NAMALWA (cell line): Measurements from ENCODE around the gene MCTP2.
A peak's percentile ranks its signal among the peaks of the same experiment; 100 is the strongest.

ENCODE experiments used
- DNase-seq: peaks from one replicate; pipeline ENCODE4 v3.0.0-alpha.2; 2015; ENCODE audit warnings: low spot score

Gene MCTP2

DNA sequence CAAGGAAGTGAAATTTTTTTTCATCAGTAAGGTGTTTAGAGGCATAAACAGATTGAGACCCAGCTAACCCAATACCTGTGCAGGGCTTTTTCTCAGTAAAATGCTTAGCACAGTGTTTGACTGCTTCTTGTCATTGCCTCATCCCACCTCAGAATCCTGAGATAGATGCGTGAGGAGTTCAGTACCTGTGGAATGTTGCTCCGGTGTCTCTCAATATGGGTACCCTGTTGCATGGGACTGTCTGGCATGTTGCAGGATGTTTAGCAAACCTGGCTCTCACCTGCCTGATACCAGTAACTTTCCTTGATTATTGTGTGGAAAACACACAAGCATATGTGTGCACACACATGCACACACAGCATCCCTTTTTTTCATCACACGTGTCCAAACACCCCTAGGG, 128.4 kb downstream of the MCTP2 start:
- DNase-seq, result no peak

DNA sequence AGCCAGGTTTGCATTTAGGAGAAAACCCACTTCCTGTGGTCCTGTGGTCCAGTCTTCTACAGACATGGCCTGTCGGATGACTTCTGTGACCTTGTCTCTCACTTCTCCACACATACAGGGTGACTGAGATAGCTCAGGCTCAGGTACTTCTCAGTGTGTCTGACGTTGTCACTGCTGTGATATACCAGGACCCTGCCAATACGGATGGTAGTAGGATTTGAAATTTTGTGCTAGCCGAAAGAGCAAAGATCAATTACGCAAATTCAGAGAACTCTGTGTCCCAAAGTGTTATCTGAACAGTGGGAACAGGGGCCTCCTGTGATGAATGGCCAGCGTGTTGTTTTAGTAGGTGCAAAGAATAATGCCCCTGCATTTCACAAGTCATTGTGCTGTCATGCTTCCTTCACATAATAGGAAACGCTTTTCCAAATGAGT, 128.9 kb downstream of the MCTP2 start:
- DNase-seq, result no peak

DNA sequence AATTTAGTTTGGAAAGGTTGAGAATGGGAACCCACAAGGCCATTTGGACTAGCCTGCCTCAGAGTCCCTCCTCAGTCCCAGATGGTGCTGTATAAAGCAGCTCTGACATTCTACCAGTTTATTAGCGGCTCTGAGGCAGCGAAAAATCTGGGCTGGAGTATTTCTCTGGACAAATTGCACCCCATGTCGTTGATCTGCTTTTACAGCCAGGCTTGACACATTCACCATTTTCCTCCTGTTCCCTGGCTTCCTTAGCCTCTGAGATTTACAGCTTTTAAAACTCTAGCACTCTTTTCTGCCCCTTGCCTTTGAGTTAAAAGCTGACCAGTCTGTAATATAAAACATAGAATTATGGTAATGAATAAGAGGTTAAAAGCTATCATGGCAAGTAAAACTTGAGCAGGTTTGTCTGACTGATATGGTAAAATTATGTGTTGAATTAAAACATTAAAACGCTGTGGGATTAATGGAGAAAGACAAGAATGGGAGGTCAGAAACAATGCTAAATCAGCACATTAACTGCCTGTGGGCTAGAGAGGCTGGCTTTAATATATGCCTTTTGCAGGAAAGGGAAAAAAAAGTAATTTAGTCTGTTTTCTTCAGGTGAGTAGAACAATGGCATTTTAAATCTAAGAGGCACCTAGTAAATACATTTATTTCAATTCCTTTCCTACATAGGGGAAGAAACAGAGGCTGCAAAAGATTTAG, 131.2 kb downstream of the MCTP2 start:
- no peak for DNase-seq

DNA sequence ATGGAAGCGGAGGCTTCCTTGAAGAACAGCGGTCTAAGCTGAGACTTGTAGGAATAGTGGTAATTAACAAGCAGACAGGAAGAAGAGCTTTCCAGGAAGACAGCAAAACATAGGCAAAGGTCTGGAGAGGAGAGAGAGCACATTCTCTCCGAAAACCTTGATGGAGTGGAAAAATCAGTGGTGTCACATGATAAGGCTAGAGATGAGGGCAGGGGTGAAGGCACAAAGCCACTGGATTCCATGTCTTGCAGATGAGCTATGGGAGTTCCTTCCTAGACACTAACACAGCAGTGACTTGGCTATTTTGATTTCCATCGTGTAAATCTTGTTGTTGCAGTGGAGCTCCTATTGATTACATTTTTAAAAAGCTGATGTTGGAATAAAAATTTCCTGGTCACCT, 132.0 kb downstream of the MCTP2 start:
- DNase-seq, result no peak

DNA sequence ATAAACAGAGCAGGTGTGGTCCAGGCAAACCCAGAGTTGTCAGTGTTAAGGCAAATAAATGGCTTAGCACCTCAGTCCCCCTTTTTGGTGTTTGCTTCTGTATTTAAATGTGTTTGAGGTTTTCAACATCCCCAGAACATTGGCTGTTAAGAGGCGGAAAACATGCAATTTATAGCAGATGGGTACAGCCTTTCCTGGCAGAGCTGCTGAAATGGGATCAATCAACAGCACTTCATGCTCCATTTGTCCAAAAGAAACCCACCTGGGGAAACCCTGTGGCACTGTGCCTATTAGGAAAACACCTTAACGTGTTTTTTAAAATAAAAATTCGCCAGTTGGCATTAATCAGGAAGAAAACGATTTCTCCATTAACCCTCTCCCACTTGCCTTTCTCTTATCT, 135.4 kb downstream of the MCTP2 start:
- DNase-seq, result no peak

DNA sequence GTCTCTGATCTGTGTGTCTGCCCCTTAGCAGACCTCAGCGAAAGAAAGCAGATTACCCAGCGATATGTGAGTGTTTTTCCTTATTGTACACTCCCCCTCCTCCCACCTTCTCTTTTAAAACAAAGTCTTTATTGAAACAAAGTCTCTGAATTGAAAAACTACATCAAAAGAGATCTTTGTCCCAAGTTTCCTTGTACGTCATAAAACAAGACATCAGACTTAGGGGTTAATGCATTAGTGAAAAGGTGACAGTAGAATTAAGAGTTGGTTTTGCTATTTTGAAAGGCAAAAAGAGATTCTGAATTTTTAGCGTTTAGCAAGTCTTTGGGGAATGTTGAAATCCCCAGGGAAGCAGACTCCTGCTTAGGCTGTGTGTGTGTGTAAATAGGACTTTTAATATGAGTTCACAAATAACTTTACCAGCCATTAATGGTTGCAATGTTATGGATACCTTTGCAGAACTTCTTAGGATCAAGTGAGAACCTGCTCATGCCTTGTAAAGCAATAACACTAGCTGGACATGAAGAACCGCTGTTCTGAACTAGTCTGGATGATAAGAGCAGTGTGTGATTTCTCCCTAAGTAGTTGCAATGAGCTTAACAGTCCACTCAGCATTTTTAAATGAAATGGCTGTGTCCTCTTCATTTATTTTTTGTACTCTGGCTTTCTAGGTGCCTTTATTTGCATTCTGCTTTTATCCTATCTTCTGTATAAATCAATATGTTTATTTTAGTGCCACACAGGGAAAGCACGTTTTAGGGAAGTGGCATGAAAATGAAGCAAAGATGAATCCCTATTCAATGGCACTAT, 136.6 kb downstream of the MCTP2 start:
- DNase-seq, result no peak

DNA sequence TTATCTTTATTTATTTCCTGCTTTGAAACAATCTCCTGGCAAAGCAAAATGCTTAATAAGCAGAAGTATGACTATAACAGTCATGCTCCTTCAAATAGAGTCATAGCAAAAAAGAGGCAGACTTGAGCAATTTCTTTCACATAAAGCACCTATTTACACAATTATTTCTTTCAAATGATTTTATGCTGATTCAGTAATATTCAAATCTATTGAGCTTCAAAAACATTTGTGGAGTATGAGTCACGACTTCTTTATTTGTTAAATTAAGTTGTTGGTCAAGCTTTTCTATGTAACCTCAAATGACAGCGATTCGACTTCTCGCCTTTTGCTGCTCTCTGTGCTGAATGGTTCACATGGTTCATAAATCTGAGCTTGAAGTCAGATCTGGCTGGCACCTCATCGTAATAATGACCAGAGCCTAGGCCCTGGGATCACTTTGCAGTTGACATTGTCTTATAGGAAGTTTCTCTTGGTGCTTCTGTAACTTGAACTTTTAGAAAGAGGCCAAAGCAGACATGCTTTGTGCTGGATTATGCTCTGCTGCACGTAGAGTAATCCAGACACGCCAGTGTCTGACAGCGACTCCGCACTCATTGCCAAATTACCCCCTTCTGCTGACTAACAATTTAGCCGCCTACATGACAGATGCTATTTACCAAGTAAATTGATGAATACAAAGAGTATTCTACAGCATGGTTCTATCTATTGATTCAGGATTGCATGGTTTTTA, 139.0 kb downstream of the MCTP2 start:
- no peak for DNase-seq

DNA sequence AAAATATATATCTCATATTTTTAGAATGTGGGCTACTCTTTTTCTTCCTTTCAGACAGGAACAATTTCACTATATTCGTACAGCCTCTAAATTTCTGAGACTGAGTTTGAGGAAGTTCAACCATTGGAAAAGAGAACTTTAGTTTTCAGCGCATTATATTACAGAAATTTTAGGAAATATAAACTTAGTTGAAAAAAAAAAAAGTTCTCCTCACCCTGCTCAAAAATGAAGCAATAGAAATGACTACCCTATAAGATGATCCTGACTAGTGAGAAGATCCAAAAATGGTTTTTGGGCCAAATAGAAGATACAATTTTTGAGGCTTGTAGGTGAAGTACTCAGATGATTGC, 139.6 kb downstream of the MCTP2 start:
- DNase-seq, result no peak

DNA sequence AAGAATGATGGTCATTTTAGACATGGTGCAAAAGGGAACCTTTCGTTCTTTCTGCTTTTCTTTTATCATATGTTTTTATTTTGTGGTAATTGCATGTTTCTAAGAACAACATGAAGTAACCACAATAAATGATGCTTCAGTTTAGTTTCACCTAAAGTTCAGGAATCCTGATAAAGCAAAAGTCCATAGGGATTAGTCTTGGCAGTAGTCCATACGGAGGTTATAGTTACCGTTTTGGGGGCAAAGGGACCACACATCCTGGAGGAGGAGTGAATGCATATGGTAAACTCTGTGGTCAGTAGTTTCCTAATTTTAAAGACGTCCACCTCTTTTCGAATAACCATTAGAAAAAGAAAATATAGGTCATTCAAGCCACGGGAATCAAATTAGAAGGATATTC, 141.5 kb downstream of the MCTP2 start:
- no peak for DNase-seq

DNA sequence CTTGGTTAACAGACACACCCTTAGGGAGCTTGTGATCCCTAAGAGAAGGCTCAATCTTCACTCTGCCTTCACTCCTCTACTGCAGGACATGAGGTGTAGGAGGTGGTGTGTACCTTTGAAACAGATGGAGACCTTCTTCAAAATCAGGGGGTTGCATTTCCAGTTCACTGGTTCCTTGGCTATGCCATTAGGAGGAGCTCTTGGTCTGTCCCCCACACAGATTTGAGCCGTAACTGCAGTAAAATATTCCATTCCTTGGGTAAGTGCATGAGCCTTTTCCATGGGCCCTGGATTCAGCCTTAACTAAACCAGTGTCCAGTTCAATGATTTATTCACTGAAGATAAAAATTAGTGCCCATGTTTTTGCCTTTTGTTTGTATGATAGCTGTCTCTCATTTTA, 144.6 kb downstream of the MCTP2 start:
- no peak for DNase-seq

DNA sequence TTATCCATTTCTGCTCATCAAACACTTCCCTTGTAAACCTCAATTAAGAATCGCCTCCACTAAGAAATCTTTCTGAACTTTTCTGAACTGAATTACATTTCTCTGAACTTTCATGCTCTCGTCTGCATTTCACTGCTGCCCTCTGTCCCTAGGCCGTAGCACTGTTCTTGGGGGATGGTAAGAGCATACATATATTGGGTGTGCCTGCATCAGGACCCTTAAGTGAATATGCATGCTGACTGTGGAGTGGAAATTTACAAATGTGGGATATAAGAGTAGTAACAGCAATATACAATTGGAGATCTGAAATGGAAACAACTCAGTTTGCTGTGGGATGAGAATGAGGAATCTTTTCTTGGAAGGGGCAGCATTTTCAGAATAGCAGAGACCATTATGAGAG, 148.6 kb downstream of the MCTP2 start:
- DNase-seq, result no peak

DNA sequence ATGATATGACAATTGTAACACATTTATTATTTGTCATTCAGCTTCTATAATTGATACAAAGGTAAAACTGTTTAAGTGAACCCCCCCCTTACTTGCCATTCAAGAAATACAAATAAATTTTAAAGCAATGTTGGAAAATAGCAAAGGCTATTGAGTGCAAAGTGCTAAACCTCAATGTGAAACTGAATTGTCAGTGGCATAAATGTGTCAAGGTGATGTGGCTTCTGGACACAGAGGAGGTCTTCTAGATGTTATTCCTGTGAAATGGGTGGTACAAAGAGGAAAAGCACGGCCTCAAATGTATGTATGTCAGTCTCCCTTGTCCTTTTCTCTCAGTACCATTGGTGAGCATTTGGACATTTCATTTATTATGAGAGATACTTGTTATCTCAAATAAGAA, 149.4 kb downstream of the MCTP2 start:
- DNase-seq, result no peak

DNA sequence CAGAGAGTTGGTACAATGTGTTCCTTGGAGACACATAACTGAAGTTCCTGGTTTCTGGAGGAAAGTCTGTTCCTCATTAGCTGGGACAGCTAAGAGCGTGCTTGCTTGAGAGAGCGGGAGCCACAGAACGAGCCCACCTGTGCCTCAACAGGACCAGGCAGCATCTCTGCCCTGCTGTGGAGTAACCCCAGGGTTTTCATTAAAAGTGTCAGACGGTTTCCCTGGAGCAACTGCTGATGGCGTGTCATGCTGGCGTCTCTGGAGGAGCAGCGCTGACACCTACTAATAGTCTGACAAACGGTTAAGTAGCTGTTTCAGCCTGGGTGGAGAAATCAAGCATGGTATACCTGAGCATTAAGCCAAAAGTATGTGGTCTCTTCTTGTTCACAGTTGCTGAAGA, 150.0 kb downstream of the MCTP2 start:
- no peak for DNase-seq

DNA sequence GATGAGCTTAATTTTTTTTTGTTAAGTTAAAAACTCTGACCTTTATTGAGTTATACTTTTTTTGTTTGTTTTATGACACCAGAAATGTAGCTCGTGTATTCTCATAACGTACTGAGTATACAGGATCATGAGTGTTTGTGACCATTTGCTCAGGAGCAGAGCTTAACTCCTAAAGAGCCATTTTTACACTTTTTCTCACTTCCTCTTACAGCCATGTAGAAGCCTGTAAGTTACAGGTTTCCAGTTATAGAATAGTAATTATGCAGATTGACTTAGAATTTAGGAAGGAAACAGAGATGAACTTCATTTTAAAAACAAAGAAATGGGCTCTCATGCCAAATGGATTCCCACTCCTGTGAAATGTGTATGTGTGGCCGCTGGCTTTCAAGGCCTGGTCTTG, 151.7 kb downstream of the MCTP2 start:
- no peak for DNase-seq

DNA sequence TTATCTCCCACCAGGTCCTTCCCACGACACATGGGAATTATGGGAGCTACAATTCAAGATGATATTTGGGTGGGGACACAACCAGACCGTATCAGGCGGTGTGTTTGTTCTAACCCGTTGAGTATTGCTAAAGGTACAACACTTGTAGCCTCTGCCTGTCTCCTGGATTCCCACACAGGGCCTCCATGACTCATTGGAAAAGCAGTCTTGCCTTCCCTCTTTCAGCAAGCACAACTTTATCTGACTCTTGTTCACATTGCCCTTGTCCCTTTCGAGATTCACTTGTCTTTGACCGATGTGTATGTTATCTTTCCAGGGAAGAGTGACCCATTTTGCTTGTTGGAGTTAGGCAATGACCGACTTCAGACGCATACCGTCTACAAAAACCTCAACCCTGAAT, 152.3 kb downstream of the MCTP2 start:
- DNase-seq, result no peak

DNA sequence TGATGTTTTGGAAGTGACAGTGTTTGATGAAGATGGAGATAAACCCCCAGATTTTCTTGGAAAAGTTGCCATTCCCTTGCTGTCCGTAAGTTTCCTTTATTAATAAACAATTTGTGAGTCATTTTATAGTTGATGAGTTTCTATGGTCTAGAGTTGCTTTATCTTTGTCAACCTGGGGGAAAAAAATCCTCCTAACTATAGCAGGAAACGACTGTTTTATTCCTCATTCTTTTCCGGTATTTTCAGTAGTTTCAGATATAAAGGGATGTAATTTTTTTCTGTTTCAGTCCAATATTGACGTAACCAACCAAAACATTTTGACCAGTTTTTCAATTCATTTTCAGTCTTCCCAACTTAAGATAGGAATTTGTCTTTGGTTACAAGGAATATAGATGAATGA, 154.1 kb downstream of the MCTP2 start:
- no peak for DNase-seq

DNA sequence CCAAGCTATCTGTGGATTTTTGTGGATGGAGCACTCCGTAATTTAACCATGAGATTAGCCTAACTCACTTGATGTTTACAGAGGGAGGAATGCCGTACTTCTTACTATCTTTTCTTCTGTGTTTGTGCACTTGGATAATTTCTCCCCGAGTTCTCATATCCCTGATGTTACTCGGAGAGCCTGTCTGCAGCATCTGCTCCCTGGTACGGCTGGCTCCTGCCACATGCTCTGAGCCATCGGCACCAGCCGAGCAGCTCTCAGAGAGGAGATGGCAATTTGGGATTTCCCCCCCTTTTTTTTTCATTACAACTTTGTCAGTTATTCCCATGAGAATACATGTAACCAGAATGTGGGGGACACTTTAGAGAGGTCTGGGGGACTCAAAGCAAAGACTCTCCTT, 155.0 kb downstream of the MCTP2 start:
- no peak for DNase-seq

DNA sequence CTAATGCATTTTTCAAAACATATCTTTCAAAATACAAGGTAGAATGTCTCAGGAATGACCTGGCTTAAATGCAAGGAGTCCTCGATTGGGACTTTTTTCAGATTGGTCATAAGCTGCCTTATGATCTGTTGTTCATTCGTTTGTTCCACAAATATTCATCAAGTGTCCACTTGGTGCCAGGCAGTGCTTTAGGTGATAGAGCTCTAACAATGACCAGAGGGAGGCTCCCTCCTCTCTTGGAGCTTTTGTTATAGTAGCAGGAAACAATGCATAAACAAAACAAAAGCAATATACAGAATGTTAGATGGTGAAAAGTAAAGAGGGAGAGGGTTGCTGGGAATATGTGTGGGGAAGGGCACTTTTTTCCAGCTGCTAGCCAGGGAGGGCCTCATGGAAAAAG, 156.1 kb downstream of the MCTP2 start:
- no peak for DNase-seq

DNA sequence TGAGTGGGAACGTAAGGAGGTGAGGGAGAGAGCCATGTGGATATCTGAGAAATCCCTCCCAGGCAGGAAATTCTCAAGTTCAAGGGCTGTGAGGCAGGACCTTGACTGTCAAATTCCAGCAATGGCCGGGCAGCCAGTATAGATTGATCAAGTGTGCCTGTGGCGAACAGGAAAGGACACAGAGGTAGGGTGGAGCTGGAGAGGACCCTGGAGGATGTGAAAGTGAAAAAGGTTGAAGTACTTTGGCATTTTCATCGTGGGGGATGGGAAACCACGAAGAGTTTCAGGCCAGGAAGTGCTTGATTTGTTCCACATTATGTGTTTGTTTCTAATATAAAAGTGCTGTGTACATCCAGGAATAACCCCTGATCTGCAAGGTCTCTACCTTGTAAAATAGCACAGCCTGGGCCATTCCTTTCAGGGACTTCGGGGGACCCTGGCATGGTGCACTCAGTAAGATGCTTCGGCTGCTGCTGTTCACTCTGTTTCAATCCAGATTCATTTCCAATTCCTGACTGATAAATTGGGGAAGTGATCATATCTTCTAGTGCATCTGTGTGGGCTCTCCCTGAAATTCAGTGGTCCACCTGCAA, 156.6 kb downstream of the MCTP2 start:
- peak; percentile 22 for DNase-seq

DNA sequence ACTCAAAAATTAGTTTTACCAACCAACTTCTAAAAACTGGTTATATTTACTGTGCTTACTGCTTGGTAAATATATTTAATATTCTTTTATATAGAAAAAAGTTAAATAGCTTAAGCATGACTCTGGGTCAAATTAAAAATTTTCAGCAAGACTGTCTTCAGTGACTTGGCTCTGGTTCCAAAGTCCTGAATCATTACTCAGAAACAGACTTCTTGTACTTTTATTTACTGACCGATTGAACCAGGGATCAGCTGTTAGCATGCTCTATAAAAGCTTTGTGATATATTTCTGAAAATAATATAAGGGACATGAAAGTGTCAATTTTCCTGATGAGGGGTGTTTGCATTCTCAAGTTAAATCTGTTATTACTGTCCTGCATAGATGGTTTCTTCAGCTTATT, 164.3 kb downstream of the MCTP2 start:
- DNase-seq, result no peak

DNA sequence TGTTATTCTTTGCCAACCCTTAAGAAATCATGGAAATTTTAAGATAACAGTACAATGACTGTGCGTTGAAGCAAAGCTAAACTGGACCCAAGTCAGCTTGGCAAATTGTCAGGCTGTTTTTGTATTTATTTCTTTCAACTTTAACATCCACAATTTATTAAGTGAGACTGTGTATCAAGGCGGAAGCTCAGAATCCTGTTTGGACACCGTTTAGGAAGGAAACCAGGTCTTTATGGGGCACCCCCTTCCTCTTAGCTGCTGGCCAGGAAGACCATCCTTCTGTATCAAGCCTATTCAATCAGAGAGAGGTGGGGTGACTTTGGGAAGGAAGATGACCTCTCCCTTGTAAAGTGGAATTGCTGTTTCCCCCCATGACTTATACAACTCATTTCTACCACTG, 166.0 kb downstream of the MCTP2 start:
- DNase-seq, result no peak

DNA sequence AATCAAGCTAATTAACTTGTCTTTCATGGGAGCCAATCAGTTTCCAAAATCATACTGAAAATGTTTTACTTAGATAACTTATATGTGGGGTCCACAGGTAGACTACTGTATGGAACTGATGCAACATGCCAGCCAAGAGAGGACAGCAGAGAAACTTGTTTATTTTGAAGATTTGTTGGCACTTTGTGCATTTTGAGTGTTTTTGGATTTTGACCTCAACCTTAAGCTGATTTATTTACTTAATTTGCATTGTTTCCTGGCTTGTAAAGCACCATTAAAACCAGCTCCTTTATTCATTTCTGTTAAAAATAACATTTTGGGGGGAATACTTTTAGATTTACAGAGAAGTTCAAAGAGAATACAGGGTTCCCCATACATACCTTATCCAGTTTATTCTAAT, 166.6 kb downstream of the MCTP2 start:
- DNase-seq, result no peak
